Body of pancreas (tissue), 4 donors: ENCODE data around the gene SRRD. TPM values are rescaled to one million over a fixed set of nuclear protein-coding genes. Genes with fewer than 3 reads are reported as not detected.

Experiments used
- ATAC-seq: fragments of 150-250 bp; one replicate; pipeline ENCODE4 v1.9.1; 2016
- DNase-seq, 4 donors: peaks; one replicate each; pipeline ENCODE4 v3.0.0-alpha.2; 2019
- H3K27ac ChIP-seq, 4 donors: fragments of 200-600 bp; sonication (generic); 1 replicate in 3 of 4; 2 replicates in 1 of 4; pipeline versions ENCODE4 v1.5.1 to v1.6.1; 2016 to 2019; ENCODE audit warnings: mild to moderate bottlenecking in 1 of 4, mixed read lengths in 1 of 4, moderate library complexity in 1 of 4
- H3K27me3 ChIP-seq, 2 donors: fragments of 200-600 bp; sonication (generic); one replicate each; pipeline ENCODE4 v1.6.0; 2016; ENCODE audit warnings: mild to moderate bottlenecking in 1 of 2
- H3K36me3 ChIP-seq, 2 donors: fragments of 200-600 bp; sonication (generic); replicated peaks in 1 of 2; 2 replicates each; pipeline ENCODE4 v1.5.1; 2016; ENCODE audit warnings: low read depth in 2 of 2; ENCODE audit not compliant: insufficient read depth in 1 of 2
- H3K4me1 ChIP-seq: fragments of 200-600 bp; sonication (generic); one replicate; pipeline ENCODE4 v1.6.0; 2016
- H3K4me3 ChIP-seq, 2 donors: fragments of 200-600 bp; sonication (generic); 1 replicate in 1 of 2; 2 replicates in 1 of 2; pipeline ENCODE4 v1.5.1; 2016 to 2019
- H3K9me3 ChIP-seq, 3 donors: fragments of 200-600 bp; sonication (generic); 1 replicate in 2 of 3; 2 replicates in 1 of 3; pipeline ENCODE4 v1.5.1; 2016
- CTCF ChIP-seq, 7 experiments: fragments of 450-650 bp in 4 of 7; fragments of 200-600 bp in 3 of 7; sonication (generic) in 3 of 7; IDR thresholded peaks; one replicate each; pipeline ENCODE4 v1.5.1; 2016 to 2019; ENCODE audit warnings: antibody characterized with exemption in 7 of 7
- POLR2A ChIP-seq, 3 donors: fragments of 450-650 bp; IDR thresholded peaks; one replicate each; pipeline ENCODE4 v1.6.1; 2016; ENCODE audit warnings: antibody characterized with exemption in 3 of 3, mild to moderate bottlenecking in 2 of 3
- WGBS, 2 donors: methylation state at CpG; one replicate each; pipeline ENCODE4 v1.1.5; 2017; 5-methylcytosine and 5-hydroxymethylcytosine counted together
- intact Hi-C: fragments of 100-400 bp; cut with DNase I; formaldehyde crosslinking; loops from one replicate; pipeline ENCODE4 v1.15.1; 2023
- total RNA-seq, 2 donors: library from RNA; depleted of rRNA; stranded (reverse); fragments of >200 nt; gene quantifications; one replicate each; pipeline ENCODE4 v1.1.0, GENCODE V29; 2016

The SRRD gene
- total RNA-seq, 2 donors from 2014 or later = 5.3 to 7.5 TPM

GRCh38 chr22:26502688-26503561 lies 19.2 kb downstream of the SRRD start:
- H3K36me3 ChIP-seq = peaks cover 9 to 61% of the 10 kb centered on the region in 2 donors
- ATAC-seq (no peak), DNase-seq (peak in 2 of 4 donors; percentile 47 to 48)
- no peak overlapping the region for H3K27ac ChIP-seq
- H3K27me3 ChIP-seq = no peaks in the 10 kb centered on the region
- TF ChIP-seq POLR2A (IDR thresholded peaks at IDR 0.05) (no peak), CTCF (IDR thresholded peaks at IDR 0.05) (peak in 5 of 7 experiments; percentile 17 to 52 (median 36))
- 32 to 44% methylated on average over 3 of the region's 3 CpGs for WGBS, 2 donors
- peaks cover 5% of the 10 kb centered on the region for H3K4me1 ChIP-seq
- H3K9me3 ChIP-seq = no peaks in the 10 kb centered on the region
- H3K4me3 ChIP-seq = no peak overlapping the region
- intact Hi-C loops = no loop called here

GRCh38 chr22:26503758-26504157 lies 20.1 kb downstream of the SRRD start:
- no peak for TF ChIP-seq POLR2A (IDR thresholded peaks at IDR 0.05)
- TF ChIP-seq CTCF (IDR thresholded peaks at IDR 0.05) = no peak
- no peak overlapping the region for H3K4me3 ChIP-seq
- DNase-seq = no peak
- intact Hi-C loops = no loop called here
- peaks cover 9 to 58% of the 10 kb centered on the region in 2 donors for H3K36me3 ChIP-seq
- no peaks in the 10 kb centered on the region for H3K27me3 ChIP-seq
- H3K27ac ChIP-seq = no peak overlapping the region
- no peaks in the 10 kb centered on the region for H3K9me3 ChIP-seq
- ATAC-seq = no peak
- H3K4me1 ChIP-seq = peaks cover 5% of the 10 kb centered on the region
- 71 to 87% methylated on average over 1 of the region's 1 CpG for WGBS, 2 donors

GRCh38 chr22:26508148-26508547 lies 24.5 kb downstream of the SRRD start:
- H3K4me1 ChIP-seq = peaks cover 23% of the 10 kb centered on the region
- peaks cover 0 to 44% of the 10 kb centered on the region in 2 donors for H3K36me3 ChIP-seq
- TF ChIP-seq POLR2A (IDR thresholded peaks at IDR 0.05) (no peak), CTCF (IDR thresholded peaks at IDR 0.05) (no peak)
- H3K27ac ChIP-seq = no peak overlapping the region
- ATAC-seq (no peak), DNase-seq (no peak)
- H3K9me3 ChIP-seq = no peaks in the 10 kb centered on the region
- no peak overlapping the region for H3K4me3 ChIP-seq
- intact Hi-C loops = no loop called here
- H3K27me3 ChIP-seq = no peaks in the 10 kb centered on the region

- Histone ChIP-seq H3K27ac (peak within 1 kb of the TSS; percentile 26 to 88 (median 82)), H3K4me3 (peak within 1 kb of the TSS; percentile 82), H3K4me1 (peaks cover 55% of the 10 kb centered on the region), H3K27me3 (no peaks in the 10 kb centered on the region), H3K36me3 (peaks cover 0 to 14% of the 10 kb centered on the region in 2 donors), H3K9me3 (no peaks in the 10 kb centered on the region)
- TF ChIP-seq POLR2A (IDR thresholded peaks at IDR 0.05) = peak; percentile 27 to 79 (median 79)
- TF ChIP-seq CTCF (IDR thresholded peaks at IDR 0.05) = peak in 2 of 7 experiments; percentile 3 to 5
- DNase-seq = peak; percentile 93 to 97 (median 94)
- 0% methylated on average over 14 to 34 of the region's 40 CpGs for WGBS, 2 donors
- intact Hi-C loops = no loop called here
- ATAC-seq = peak; percentile 93
Observed at GRCh38 chr22:26512149-26512793, 28.6 kb downstream of the SRRD start, which contains the start of gene TFIP11. TSS of gene TFIP11 (minus strand) at chr22:26512473. CDS start at chr22:26510272, 2,201 bp downstream.
